Panc1 (cell line): ENCODE results near the gene ADAMTS2.

Source experiments
- POLR2AphosphoS5 ChIP-seq: IDR thresholded peaks from 2 replicates; pipeline ENCODE4 v1.6.1; 2012; ENCODE audit warnings: mild to moderate bottlenecking, low read depth, low read length, moderate library complexity
- REST ChIP-seq, 2 experiments: IDR thresholded peaks; 2 replicates each; pipeline ENCODE4 v1.6.1; 2011 to 2012; ENCODE audit warnings: low read depth in 2 of 2, control low read depth in 1 of 2, low read length in 1 of 2, mild to moderate bottlenecking in 1 of 2, moderate library complexity in 1 of 2; ENCODE audit not compliant: insufficient read depth in 1 of 2
- SIN3A ChIP-seq: IDR thresholded peaks from 2 replicates; pipeline ENCODE4 v1.6.1; 2012; ENCODE audit warnings: low read depth, mild to moderate bottlenecking, low read length, moderate library complexity, borderline replicate concordance; ENCODE audit not compliant: insufficient read depth
- TCF7L2 ChIP-seq: IDR thresholded peaks from 2 replicates; pipeline ENCODE4 v1.6.1; 2011; ENCODE audit warnings: mild to moderate bottlenecking, low read depth, low read length, inconsistent platforms
- TF ChIP-seq, protein P1 (sequence below): fragments of 450-650 bp; IDR thresholded peaks from 2 replicates; pipeline ENCODE4 v1.5.1; 2017; ENCODE audit warnings: mild to moderate bottlenecking

DNA sequence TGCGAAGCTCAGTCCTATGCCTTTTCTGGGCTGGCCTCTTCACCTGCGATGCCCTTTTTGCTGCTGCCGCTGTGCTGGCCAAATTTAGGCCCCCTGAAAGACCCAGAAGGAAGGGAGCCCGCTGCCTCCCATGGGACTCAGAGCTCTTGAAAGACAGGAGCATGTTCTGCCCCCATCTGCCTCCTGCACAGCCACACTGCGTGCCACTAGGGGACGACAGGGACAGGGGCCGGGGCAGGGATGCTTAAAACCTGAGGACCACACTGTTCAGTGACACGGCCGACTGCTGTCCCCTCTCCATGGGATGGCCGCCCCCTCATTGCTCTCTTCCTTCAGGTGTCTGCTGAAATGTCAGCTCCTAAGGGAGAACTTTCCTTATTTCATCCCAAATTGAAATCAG lies 132.4 kb downstream of the ADAMTS2 start:
- TF ChIP-seq, protein P1, sequence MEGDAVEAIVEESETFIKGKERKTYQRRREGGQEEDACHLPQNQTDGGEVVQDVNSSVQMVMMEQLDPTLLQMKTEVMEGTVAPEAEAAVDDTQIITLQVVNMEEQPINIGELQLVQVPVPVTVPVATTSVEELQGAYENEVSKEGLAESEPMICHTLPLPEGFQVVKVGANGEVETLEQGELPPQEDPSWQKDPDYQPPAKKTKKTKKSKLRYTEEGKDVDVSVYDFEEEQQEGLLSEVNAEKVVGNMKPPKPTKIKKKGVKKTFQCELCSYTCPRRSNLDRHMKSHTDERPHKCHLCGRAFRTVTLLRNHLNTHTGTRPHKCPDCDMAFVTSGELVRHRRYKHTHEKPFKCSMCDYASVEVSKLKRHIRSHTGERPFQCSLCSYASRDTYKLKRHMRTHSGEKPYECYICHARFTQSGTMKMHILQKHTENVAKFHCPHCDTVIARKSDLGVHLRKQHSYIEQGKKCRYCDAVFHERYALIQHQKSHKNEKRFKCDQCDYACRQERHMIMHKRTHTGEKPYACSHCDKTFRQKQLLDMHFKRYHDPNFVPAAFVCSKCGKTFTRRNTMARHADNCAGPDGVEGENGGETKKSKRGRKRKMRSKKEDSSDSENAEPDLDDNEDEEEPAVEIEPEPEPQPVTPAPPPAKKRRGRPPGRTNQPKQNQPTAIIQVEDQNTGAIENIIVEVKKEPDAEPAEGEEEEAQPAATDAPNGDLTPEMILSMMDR, result peak; percentile 84; the same call in 1 of the 2 replicates
- no peak for TF ChIP-seq POLR2AphosphoS5
- TF ChIP-seq SIN3A, result no peak
- TF ChIP-seq TCF7L2, result no peak
- TF ChIP-seq REST (IDR thresholded peaks at IDR 0.05; ENCODE audit: insufficient read depth in 1 of 2, low read depth in 2 of 2, low read length in 1 of 2), result no peak
